ENCODE data around the gene CCDC14.
"Not testable (repeated sequence)": the region's sequence is repeated elsewhere in the genome, so short reads cannot be mapped to it uniquely, and the experiment has no call there.

Gene CCDC14

GRCh38 chr3:123899300-123899865, 61.6 kb downstream of the CCDC14 start:
- no peak for DNase-seq

- DNase-seq, result no peak
Observed at GRCh38 chr3:123893012-123893411, 68.0 kb downstream of the CCDC14 start.

GRCh38 chr3:123892195-123892594, 68.8 kb downstream of the CCDC14 start:
- no peak for DNase-seq

- DNase-seq, result not testable (repeated sequence)
Observed at GRCh38 chr3:123890991-123891390, 70.0 kb downstream of the CCDC14 start.

- not testable (repeated sequence) for DNase-seq
Observed at GRCh38 chr3:123890162-123890561, 70.9 kb downstream of the CCDC14 start.

- no peak for DNase-seq
Observed at GRCh38 chr3:123884993-123885392, 76.0 kb downstream of the CCDC14 start.

- peak; percentile 67 for DNase-seq
Observed at GRCh38 chr3:123884203-123884831, 76.7 kb downstream of the CCDC14 start, which contains the start of gene MYLK. Gene MYLK (minus strand): TSS chr3:123884332. CDS start chr3:123793841, 90,491 bp downstream.

- DNase-seq, result no peak
Observed at GRCh38 chr3:123883701-123884202, 77.3 kb downstream of the CCDC14 start.

GRCh38 chr3:123883111-123883510, 77.9 kb downstream of the CCDC14 start:
- DNase-seq, result no peak

GRCh38 chr3:123881771-123882170, 79.3 kb downstream of the CCDC14 start:
- no peak for DNase-seq

GRCh38 chr3:123880998-123881561, 79.9 kb downstream of the CCDC14 start:
- no peak for DNase-seq

GRCh38 chr3:123878807-123879206, 82.2 kb downstream of the CCDC14 start:
- no peak for DNase-seq

GRCh38 chr3:123877965-123878364, 83.1 kb downstream of the CCDC14 start:
- DNase-seq, result no peak

GRCh38 chr3:123877466-123877865, 83.6 kb downstream of the CCDC14 start:
- no peak for DNase-seq

- DNase-seq, result no peak
Observed at GRCh38 chr3:123876858-123877257, 84.2 kb downstream of the CCDC14 start.

GRCh38 chr3:123872621-123873020, 88.4 kb downstream of the CCDC14 start:
- no peak for DNase-seq

GRCh38 chr3:123871946-123872345, 89.1 kb downstream of the CCDC14 start:
- peak; percentile 36 for DNase-seq

GRCh38 chr3:123870033-123870432, 91.0 kb downstream of the CCDC14 start:
- no peak for DNase-seq

GRCh38 chr3:123869165-123869564, 91.9 kb downstream of the CCDC14 start:
- DNase-seq, result no peak

GRCh38 chr3:123864706-123865105, 96.3 kb downstream of the CCDC14 start:
- no peak for DNase-seq

All from NCI-H774 (cell line).